NT2/D1 (cell line): ENCODE measurements around the gene FKBP9.
"Not testable (repeated sequence)": the region's sequence is repeated elsewhere in the genome, so short reads cannot be mapped to it uniquely, and the experiment has no call there.

Experiments
- SUZ12 ChIP-seq: IDR thresholded peaks from 2 replicates; pipeline ENCODE4 v1.6.1; 2011; ENCODE audit not compliant: insufficient read length, insufficient read depth; ENCODE audit errors: extremely low read depth
- YY1 ChIP-seq: IDR thresholded peaks from 2 replicates; pipeline ENCODE4 v1.6.1; 2011; ENCODE audit not compliant: insufficient read length, insufficient read depth
- ZNF274 ChIP-seq: IDR thresholded peaks from 2 replicates; pipeline ENCODE4 v1.6.1; 2011; ENCODE audit warnings: mild to moderate bottlenecking, low read depth, low read length

DNA sequence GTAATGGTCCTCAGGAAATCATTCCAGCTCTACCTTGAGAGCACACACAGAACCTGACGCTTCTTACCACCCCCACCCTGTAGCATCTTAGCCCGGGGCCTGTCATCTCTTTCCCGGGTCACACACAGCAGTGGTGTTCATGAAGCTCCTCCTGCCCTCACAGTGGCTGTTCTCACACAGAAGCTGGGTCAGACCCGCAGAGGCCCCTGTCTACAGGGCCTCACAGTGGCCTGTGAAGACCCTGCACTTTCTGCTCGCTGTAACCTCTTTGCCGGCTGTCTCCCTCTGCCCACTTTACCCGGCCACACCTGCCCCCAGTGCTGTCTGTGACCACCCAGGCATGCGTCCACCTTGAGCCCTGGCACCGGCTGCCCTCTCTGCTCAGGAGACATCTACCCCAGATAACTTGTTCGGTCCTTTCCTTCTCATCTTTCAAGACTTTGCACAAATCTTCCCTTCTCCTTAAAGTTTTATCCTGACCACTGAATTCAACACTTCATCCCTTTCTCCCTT is 46.9 kb downstream of the FKBP9 start:
- not testable (repeated sequence) for TF ChIP-seq ZNF274, YY1, SUZ12
